ENCODE data around the gene IPO4. TPM values are rescaled to one million over a fixed set of nuclear protein-coding genes. Genes with fewer than 3 reads are reported as not detected.

IPO4 gene
- total and polyA plus RNA-seq, 2 of the 13 experiments (the other 11 are each of a cell fraction or from before 2014, with no cell fraction given) = 39.0 to 179 TPM

GRCh38 chr14:24138396-24139271 is 50.0 kb downstream of the IPO4 start (continued):
- TF ChIP-seq ZNF18 (CRISPR knock-in tag; IDR thresholded peaks at IDR 0.05; ENCODE audit: insufficient replicate concordance) (no peak), ZNF225 (CRISPR knock-in tag; IDR thresholded peaks at IDR 0.05) (no peak), HDAC1 (CRISPR knock-in tag; IDR thresholded peaks at IDR 0.05) (no peak), AKNA (CRISPR knock-in tag; IDR thresholded peaks at IDR 0.05; ENCODE audit: borderline replicate concordance) (no peak), MAFG (CRISPR knock-in tag; IDR thresholded peaks at IDR 0.05) (no peak), NFRKB (IDR thresholded peaks at IDR 0.05) (no peak), ZNF318 (CRISPR knock-in tag; IDR thresholded peaks at IDR 0.05) (0 out of 2 replicates have a peak, but pooled peaks have one; percentile 61), WIZ (CRISPR knock-in tag; IDR thresholded peaks at IDR 0.05) (no peak), ARID3A (IDR thresholded peaks at IDR 0.05; ENCODE audit: low read depth, low read length) (no peak), MZF1 (CRISPR knock-in tag; IDR thresholded peaks at IDR 0.05; ENCODE audit: borderline replicate concordance) (no peak), ZNF383 (CRISPR knock-in tag; IDR thresholded peaks at IDR 0.05; ENCODE audit: borderline replicate concordance) (no peak)

Data from HepG2 (cell line).